K562 (cell line): ENCODE data around the gene SDC1. TPM values are rescaled to one million over a fixed set of nuclear protein-coding genes. Genes with fewer than 3 reads are reported as not detected.

Source experiments
- ATAC-seq: fragments of 200-7000 bp; cut with Tn5 transposase; 3 replicates; pipeline ENCODE4 v1.9.1; 2020; ENCODE audit warnings: moderate library complexity
- BruUV-seq: library from RNA; stranded (reverse); fragments of 400-500 nt; replicated peaks from 2 replicates; lab custom pipeline; 2021; lab: Mats Ljungman, UMichigan
- CTCF ChIA-PET: fragments of 300-600 bp; formaldehyde crosslinking; extraction: SDS; loops from one replicate; lab custom pipeline; 2021; ENCODE audit warnings: low intra/inter-chr PET ratio; lab: Yijun Ruan, JAX
- POLR2A ChIA-PET: fragments of 300-600, 350-650 bp; sonication (Branson Sonifier 250); formaldehyde crosslinking; extraction: SDS; loops from one replicate; lab custom pipeline; 2021; ENCODE audit warnings: antibody characterized with exemption, inconsistent platforms; lab: Yijun Ruan, JAX
- DNase-seq, 4 experiments: peaks; one replicate each; pipeline versions ENCODE4 v3.0.0 to v3.0.0-alpha.2; 2011 to 2018; ENCODE audit warnings: low spot score in 3 of 4, mixed read lengths in 3 of 4; ENCODE audit errors: extremely low read depth in 1 of 4
- FAIRE-seq: peaks from 2 replicates; lab custom pipeline; 2011; peaks lifted over from hg19 to GRCh38; lab: Jason Lieb, UNC
- H2AFZ ChIP-seq: 2 replicates; pipeline ENCODE4 v1.6.0; 2011; ENCODE audit warnings: low read depth, low read length, control low read depth, inconsistent platforms
- H3K27ac ChIP-seq: fragments of 200-600 bp; 3 replicates; pipeline ENCODE4 v1.8.0; 2011; ENCODE audit warnings: low read depth, mild to moderate bottlenecking, control low read depth, inconsistent platforms, low read length, moderate library complexity, mixed read lengths; ENCODE audit errors: extremely low read depth
- H3K27me3 ChIP-seq, 2 experiments: fragments of 300-600 bp in 1 of 2; 2 replicates in 1 of 2; 3 replicates in 1 of 2; pipeline versions ENCODE4 v1.6.0 to v1.8.0; 2011; ENCODE audit warnings: inconsistent platforms in 2 of 2, low read length in 2 of 2, mild to moderate bottlenecking in 1 of 2, mixed read lengths in 1 of 2, moderate library complexity in 1 of 2; ENCODE audit not compliant: control insufficient read depth in 2 of 2, insufficient read depth in 2 of 2
- H3K36me3 ChIP-seq: fragments of 300-600 bp; 3 replicates; pipeline ENCODE4 v1.8.0; 2011; ENCODE audit warnings: mild to moderate bottlenecking, low read length, inconsistent platforms; ENCODE audit not compliant: control insufficient read depth, insufficient read depth
- H3K4me1 ChIP-seq, 2 experiments: fragments of 200-600 bp in 1 of 2; replicated peaks in 1 of 2; 2 replicates in 1 of 2; 3 replicates in 1 of 2; pipeline versions ENCODE4 v1.5.1 to v1.8.0; 2011; ENCODE audit warnings: inconsistent platforms in 2 of 2, low read length in 2 of 2, mild to moderate bottlenecking in 1 of 2, mixed read lengths in 1 of 2, moderate library complexity in 1 of 2; ENCODE audit not compliant: control insufficient read depth in 2 of 2, insufficient read depth in 2 of 2
- H3K4me2 ChIP-seq: 2 replicates; pipeline ENCODE4 v1.6.1; 2011; ENCODE audit warnings: low read length, control low read depth, inconsistent platforms, mixed read lengths; ENCODE audit not compliant: insufficient read depth
- H3K4me3 ChIP-seq: fragments of 200-600 bp; sonication (generic), shearing (Covaris generic); 2 replicates; pipeline ENCODE4 v1.5.1; 2016; ENCODE audit warnings: control low read depth, inconsistent platforms
- H3K79me2 ChIP-seq: fragments of 200-600 bp; 3 replicates; pipeline ENCODE4 v1.8.0; 2011; ENCODE audit warnings: low read length, inconsistent platforms; ENCODE audit not compliant: control insufficient read depth, insufficient read depth
- H3K9ac ChIP-seq, 2 experiments: 2 replicates each; pipeline versions ENCODE4 v1.6.0 to v1.6.1; 2011; ENCODE audit warnings: low read depth in 2 of 2, low read length in 2 of 2, control low read depth in 1 of 2, inconsistent platforms in 1 of 2, mild to moderate bottlenecking in 1 of 2, mixed read lengths in 1 of 2; ENCODE audit not compliant: insufficient read depth in 1 of 2
- H3K9me1 ChIP-seq: one replicate; pipeline ENCODE4 v1.6.0; 2011; ENCODE audit warnings: inconsistent platforms, mild to moderate bottlenecking, low read length, moderate library complexity; ENCODE audit not compliant: control insufficient read depth, insufficient read depth
- H3K9me3 ChIP-seq: replicated peaks from 2 replicates; pipeline ENCODE4 v1.5.1; 2011; ENCODE audit warnings: low read depth, low read length, inconsistent platforms; ENCODE audit not compliant: control insufficient read depth, insufficient read depth
- H4K20me1 ChIP-seq: replicated peaks from 2 replicates; pipeline ENCODE4 v1.6.1; 2011; ENCODE audit warnings: low read length, inconsistent platforms, mixed read lengths; ENCODE audit not compliant: control insufficient read depth, insufficient read depth
- ILK ChIP-seq: fragments of 450-650 bp; IDR thresholded peaks from 2 replicates; pipeline ENCODE4 v1.6.1; 2016; ENCODE audit warnings: missing genetic modification characterization, low read depth, mild to moderate bottlenecking, missing compliant biosample characterization, moderate library complexity, borderline replicate concordance
- JUND ChIP-seq, 2 experiments: IDR thresholded peaks; 2 replicates in 1 of 2; 3 replicates in 1 of 2; pipeline ENCODE4 v1.6.1; 2011; ENCODE audit warnings: borderline replicate concordance in 2 of 2, low read depth in 2 of 2, low read length in 2 of 2, improper control_type of control experiment in 1 of 2, missing biosample characterization in 1 of 2, missing genetic modification characterization in 1 of 2, missing genetic modification reagents in 1 of 2
- MNT ChIP-seq, 2 experiments: fragments of 450-650 bp; conservative IDR thresholded peaks; 2 replicates each; pipeline ENCODE4 v1.6.1; 2017; ENCODE audit warnings: mild to moderate bottlenecking in 2 of 2, moderate library complexity in 2 of 2
- OTX1 ChIP-seq: fragments of 450-650 bp; formaldehyde crosslinking; IDR thresholded peaks from 2 replicates; pipeline ENCODE4 v1.4.0; 2022; ENCODE audit warnings: mild to moderate bottlenecking
- ZBTB26 ChIP-seq: fragments of 450-650 bp; formaldehyde crosslinking; IDR thresholded peaks from 2 replicates; pipeline ENCODE4 v1.4.0; 2022; ENCODE audit warnings: missing genetic modification characterization
- ZNF140 ChIP-seq: fragments of 250-450 bp; sonication (Bioruptor Pico); IDR thresholded peaks from 2 replicates; pipeline ENCODE4 v1.8.0; 2021; ENCODE audit warnings: moderate library complexity, mild to moderate bottlenecking, inconsistent platforms
- ZNF512 ChIP-seq: IDR thresholded peaks from 2 replicates; pipeline ENCODE4 v1.6.1; 2016; ENCODE audit warnings: missing genetic modification characterization, missing compliant biosample characterization
- ZNF583 ChIP-seq: fragments of 250-450 bp; sonication (Bioruptor Pico); IDR thresholded peaks from 2 replicates; pipeline ENCODE4 v1.4.0; 2020
- WGBS: fragments of 100-300 bp; shearing (Covaris generic); methylation state at CpG from one replicate; pipeline ENCODE4 v1.1.6; 2016; ENCODE audit warnings: low coverage, mixed read lengths; ENCODE audit not compliant: insufficient coverage; ENCODE audit errors: missing lambda C conversion rate; 5-methylcytosine and 5-hydroxymethylcytosine counted together
- in situ Hi-C: fragments of 300-500 bp; cut with MboI; formaldehyde crosslinking; loops from 4 replicates; pipeline ENCODE4 v1.15.0; 2018; ENCODE audit warnings: inconsistent platforms, mixed read lengths
- intact Hi-C: fragments of 100-400 bp; cut with micrococcal nuclease; formaldehyde crosslinking; loops from 2 replicates; pipeline ENCODE4 v1.14.2; 2022
- polyA plus RNA-seq, 8 experiments: library from polyadenylated mRNA; depleted of rRNA in 4 of 8; stranded (reverse) in 5 of 8; unstranded in 3 of 8; fragments of >200 nt; fragmentation: Nextera tagmentation in 2 of 8; fragmentation: Illumina TruSeq in 1 of 8; extraction: Ambion mirVana in 2 of 8; extraction: Trizol in 1 of 8; gene quantifications; 2 replicates each; pipeline versions ENCODE4 v1.2.1 to v1.2.3, GENCODE V29; 2011 to 2014; ENCODE audit warnings: inconsistent platforms in 1 of 8, missing spikeins in 1 of 8
- total RNA-seq, 7 experiments: library from RNA; depleted of rRNA in 6 of 7; stranded (reverse); fragments of >200 nt in 6 of 7; fragmentation: Illumina TruSeq in 2 of 7; extraction: Trizol in 2 of 7; gene quantifications; 2 replicates each; pipeline versions ENCODE4 v1.2.1 to v1.2.3, GENCODE V29; 2011 to 2021; ENCODE audit warnings: low replicate concordance in 1 of 7
- TF ChIP-seq, protein P1 (sequence below): fragments of 450-650 bp; formaldehyde crosslinking; IDR thresholded peaks from 2 replicates; pipeline ENCODE4 v1.4.0; 2022; ENCODE audit warnings: missing genetic modification characterization

SDC1 gene
- total and polyA plus RNA-seq, 9 of the 15 experiments (the other 6 are each of a cell fraction or from before 2014, with no cell fraction given), result 0.06 to 2.7 (median 0.49) TPM

DNA sequence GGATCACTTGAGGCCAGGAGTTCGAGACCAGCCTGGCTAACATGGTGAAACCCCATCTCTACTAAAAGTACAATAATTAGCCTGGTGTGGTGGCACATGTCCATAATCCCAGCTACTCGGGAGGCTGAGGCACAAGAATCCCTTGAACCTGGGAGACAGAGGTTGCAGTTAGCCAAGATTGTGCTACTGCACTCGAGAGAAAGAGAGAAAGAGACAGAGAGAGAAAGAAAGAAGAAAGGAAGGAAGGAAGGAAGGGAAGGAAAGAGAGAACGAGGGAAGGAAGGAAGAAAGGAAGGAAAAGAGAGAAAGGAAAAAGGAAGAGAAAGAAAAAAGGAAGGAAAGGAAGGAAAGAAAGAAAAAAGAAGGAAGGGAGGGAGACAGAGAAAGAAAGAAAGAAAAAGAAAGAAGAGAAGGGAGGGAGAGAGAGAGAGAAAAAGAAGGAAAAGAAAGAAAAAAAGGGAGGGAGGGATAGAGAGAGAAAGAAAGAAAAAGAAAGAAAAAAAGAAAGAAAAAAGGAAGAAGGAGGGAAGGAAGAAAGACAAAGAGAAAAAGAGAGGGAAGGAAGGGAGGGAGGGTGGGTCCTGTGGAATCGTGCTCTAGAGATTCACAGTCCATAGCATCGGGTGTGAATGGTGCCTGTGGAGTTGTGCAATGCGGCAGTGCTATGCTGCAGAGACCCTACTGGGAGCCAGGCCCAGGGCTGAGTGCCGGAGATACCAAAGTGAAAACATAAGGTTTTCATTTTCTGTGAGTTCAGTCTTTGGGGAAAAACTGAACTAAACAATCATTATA lies 4.6 kb upstream of the SDC1 start:
- TF ChIP-seq OTX1 (CRISPR knock-in tag) (0 out of 2 replicates have a peak, but pooled peaks have one; percentile 27), ZNF512 (tag) (peak; percentile 94), ZNF140 (CRISPR knock-in tag) (no peak), JUND (IDR thresholded peaks at IDR 0.05; ENCODE audit: borderline replicate concordance, low read depth, low read length) (no peak), JUND (tag; IDR thresholded peaks at IDR 0.05; ENCODE audit: borderline replicate concordance, low read depth, low read length) (no peak), MNT (conservative IDR thresholded peaks at IDR 0.05) (no peak), ZBTB26 (0 out of 2 replicates have a peak, but pooled peaks have one; percentile 45), ZNF583 (CRISPR knock-in tag) (no peak), ILK (tag) (no peak)
- TF ChIP-seq, protein P1, sequence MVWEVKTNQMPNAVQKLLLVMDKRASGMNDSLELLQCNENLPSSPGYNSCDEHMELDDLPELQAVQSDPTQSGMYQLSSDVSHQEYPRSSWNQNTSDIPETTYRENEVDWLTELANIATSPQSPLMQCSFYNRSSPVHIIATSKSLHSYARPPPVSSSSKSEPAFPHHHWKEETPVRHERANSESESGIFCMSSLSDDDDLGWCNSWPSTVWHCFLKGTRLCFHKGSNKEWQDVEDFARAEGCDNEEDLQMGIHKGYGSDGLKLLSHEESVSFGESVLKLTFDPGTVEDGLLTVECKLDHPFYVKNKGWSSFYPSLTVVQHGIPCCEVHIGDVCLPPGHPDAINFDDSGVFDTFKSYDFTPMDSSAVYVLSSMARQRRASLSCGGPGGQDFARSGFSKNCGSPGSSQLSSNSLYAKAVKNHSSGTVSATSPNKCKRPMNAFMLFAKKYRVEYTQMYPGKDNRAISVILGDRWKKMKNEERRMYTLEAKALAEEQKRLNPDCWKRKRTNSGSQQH (CRISPR knock-in tag), result 0 out of 2 replicates have a peak, but pooled peaks have one; percentile 23
- Histone ChIP-seq H3K27ac (no peak overlapping the region), H3K9me3 (no peaks in the 10 kb centered on the region), H2AFZ (no peak overlapping the region), H3K9me1 (no peaks in the 10 kb centered on the region), H3K36me3 (no peaks in the 10 kb centered on the region), H4K20me1 (no peaks in the 10 kb centered on the region), H3K27me3 (peaks cover 2 to 38% of the 10 kb centered on the region in 2 experiments; a peak in 3 of 5 replicates), H3K9ac (no peak overlapping the region), H3K4me2 (no peak overlapping the region), H3K79me2 (no peaks in the 10 kb centered on the region), H3K4me3 (no peak overlapping the region), H3K4me1 (peaks cover 0 to 15% of the 10 kb centered on the region in 2 experiments; a peak in 2 of 5 replicates)
- ChIA-PET CTCF (no interaction called here), POLR2A (no interaction called here)
- 16% methylated on average over 7 of the region's 8 CpGs for WGBS
- no TSS peak for BruUV-seq
- FAIRE-seq, result no peak
- no peak for ATAC-seq
- intact Hi-C loops, result loop anchor here (5.0 kb wide), 1 partner anchor 272 kb away; no protein-coding TSS in a partner anchor
- peak in 1 of 4 experiments; percentile 5 for DNase-seq
- in situ Hi-C loops, result loop anchor here (10.0 kb wide), 1 partner anchor 95 kb away; no protein-coding TSS in a partner anchor
